Caki2 (cell line): ENCODE data around the gene DIAPH2. TPM values are rescaled to one million over a fixed set of nuclear protein-coding genes. Genes with fewer than 3 reads are reported as not detected.

ENCODE experiments used
- DNase-seq: peaks from one replicate; pipeline ENCODE4 v3.0.0-alpha.2; 2015; ENCODE audit warnings: low read depth
- in situ Hi-C: cut with HindIII; loops from 2 replicates; pipeline ENCODE4 v1.10.0; 2016; ENCODE audit warnings: low sequenced_read_pairs, low pct_unique_long_range_greater_than_20kb, mixed read lengths
- total RNA-seq: library from RNA; depleted of rRNA; stranded (reverse); fragments of >200 nt; shearing (Covaris generic); gene quantifications from 2 replicates; pipeline ENCODE4 v1.2.3, GENCODE V29; 2014; ENCODE audit warnings: low replicate concordance

Gene DIAPH2
- total RNA-seq, 1 experiment from 2014 or later = 4.0 TPM

GRCh38 chrX:97070346-97070745 lies 385.7 kb downstream of the DIAPH2 start:
- no peak for DNase-seq
- in situ Hi-C loops = no loop called here

DNA sequence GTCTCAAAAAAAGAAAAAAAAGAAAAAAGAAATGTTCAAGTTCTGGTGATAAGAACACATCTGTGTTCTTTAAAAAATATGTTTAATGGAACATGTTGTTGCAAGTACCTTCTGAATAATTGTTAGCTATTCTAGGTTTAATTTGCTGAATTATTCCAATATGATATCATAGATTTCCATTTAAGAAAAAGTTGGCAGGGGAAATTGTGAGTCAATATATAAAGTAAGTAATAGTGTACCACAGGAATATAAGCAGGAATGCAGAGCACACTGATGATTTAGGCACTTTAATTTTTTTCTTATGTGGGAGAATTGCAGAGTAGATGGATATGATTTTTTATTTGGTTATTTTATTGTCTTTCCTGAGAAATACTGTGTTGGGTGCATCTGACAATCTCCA lies 389.8 kb downstream of the DIAPH2 start:
- in situ Hi-C loops = no loop called here
- DNase-seq = no peak

- in situ Hi-C loops = no loop called here
- DNase-seq = no peak
These were observed 404.5 kb downstream of the DIAPH2 start for GRCh38 chrX:97089116-97089515.

GRCh38 chrX:97096385-97096784 lies 411.7 kb downstream of the DIAPH2 start:
- no peak for DNase-seq
- in situ Hi-C loops = no loop called here

DNA sequence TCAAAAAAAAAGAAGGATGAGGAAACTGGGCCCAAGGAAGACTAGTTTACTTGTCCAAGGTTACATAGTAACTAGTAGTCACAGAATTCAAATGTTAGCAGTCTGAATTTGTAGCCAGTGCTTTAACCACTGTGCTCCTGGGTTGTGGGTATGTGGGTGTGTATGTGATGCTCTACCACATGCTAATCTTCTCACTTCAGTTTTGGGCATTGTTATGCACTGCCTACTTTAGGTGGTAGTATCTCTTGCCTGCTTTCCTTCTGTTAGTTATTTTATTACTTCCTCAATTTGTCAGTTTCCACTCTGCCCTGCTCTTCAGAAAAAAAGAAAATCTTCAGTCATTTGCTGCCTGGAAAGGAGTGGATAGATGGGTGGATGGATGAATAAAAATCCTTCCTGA lies 418.3 kb downstream of the DIAPH2 start:
- DNase-seq = no peak
- in situ Hi-C loops = no loop called here

DNA sequence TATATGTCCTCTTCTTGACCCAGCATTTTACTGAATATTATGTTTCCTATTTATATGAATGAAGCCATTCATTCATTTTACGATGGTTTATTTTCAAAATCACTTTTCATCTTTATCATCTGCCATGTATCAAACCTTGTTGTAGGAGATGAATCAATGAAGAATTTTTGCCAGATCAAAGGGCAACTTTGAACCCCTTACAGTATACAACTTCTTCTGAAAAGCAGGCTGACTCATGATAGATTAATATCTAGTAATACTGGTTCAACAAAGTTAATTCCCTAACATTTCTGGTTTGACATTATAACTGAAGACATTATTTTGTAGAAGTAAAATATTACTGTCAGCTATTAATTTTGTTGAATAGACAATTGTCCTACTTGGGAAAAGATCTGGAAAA lies 425.1 kb downstream of the DIAPH2 start:
- in situ Hi-C loops = no loop called here
- no peak for DNase-seq

GRCh38 chrX:97117572-97117971 lies 432.9 kb downstream of the DIAPH2 start:
- in situ Hi-C loops = no loop called here
- no peak for DNase-seq

DNA sequence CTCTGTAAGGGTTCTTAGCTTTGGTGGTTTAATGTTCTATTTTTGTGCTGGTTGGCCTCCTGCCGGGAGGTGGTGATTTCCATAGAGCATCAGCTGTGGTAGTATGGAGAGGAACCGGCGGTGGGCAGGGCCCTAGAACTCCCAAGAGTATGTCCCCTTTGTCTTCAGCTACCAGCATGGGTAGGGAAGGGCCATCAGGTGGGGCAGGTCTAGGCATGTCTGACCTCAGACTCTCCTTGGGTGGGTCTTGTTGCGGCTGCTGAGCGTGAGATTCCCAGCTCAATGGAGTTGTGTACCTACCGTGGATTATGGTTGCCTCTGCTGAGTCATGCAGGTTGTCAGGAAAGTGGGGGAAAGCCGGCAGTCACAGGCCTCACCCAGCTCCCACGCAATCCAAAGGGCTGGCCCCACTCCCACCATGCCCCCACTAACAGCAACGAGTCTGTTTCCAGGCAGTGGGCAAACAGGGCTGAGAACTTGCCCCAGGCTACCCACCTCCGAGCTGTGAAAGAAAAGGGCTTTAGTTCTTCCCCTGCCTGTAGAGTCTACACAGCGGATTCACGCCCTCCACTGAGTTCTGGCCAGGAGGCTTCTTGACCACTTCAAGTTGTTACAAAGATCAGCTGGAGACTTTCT lies 434.9 kb downstream of the DIAPH2 start:
- in situ Hi-C loops = no loop called here
- DNase-seq = no peak

DNA sequence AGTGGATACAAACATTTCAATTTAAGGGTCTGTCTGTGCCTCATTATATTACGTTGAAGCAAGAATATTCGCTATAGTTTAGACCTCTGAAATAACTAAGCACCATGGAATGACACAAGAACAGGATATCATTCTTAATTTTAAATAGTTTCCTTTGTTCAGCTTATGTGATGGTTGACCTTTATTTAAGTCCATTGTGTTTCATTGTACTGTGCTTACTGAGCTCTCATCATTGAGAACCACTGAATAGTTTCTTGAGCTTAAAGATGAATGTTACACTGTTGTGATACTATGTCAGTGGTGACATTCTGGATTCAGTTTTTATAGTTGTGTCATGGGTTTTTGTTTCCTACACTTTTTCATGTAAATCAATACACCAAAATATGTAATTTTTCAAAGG lies 438.4 kb downstream of the DIAPH2 start:
- DNase-seq = no peak
- in situ Hi-C loops = no loop called here

DNA sequence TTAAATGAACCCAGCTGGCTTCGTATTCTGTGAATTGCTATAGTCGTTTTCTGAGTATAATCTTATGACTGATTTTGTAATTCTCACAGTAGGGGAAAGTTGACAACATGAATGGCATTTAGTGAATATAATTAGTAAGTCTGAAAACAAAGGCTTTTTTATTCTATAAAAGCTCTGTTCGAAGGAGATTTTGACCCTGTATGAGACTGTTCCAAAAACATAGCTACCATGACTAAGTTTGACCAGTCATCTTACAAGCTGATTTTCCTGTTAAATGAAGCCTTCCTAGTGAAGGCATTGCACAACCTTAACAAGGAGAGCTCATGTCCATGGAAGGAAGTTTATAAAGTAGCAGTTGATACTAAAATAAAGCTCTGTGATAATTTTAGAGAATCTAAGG lies 441.4 kb downstream of the DIAPH2 start:
- no peak for DNase-seq
- in situ Hi-C loops = no loop called here

DNA sequence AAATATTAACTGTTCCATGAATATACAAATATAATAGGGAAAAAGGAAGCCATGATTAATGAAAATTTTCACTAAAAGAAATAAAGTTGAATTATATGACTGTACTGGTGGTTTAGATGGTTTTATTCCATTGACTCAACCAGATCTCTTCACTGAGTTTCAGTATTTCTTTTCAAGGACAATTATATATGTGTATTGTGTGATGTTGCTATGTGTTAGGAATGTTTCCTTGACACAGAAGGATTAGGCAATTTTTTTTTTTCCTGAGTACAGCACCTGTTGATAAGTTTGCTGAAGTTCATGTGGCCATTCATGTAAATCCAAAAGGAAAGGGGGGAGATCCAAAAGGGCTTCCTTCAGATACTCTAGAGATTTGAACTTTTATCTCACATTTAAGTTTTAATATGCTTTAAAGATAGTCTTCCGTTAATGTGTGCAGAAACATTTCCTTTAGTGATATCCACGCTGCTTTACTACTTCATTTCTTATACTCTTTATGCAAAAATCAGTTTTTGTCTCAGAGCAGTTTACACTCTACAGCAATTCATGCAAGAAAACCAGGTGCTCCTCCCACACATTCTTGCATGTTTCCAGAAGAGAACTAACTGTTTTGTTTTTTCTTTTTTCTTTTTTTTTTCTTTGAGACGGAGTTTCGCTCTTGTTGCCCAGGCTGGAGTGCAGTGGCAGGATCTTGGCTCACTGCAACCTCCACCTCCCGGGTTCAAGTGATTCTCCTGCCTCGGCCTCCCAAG lies 448.2 kb downstream of the DIAPH2 start:
- in situ Hi-C loops = no loop called here
- DNase-seq = peak; percentile 48

- DNase-seq = no peak
- in situ Hi-C loops = no loop called here
These were observed 461.3 kb downstream of the DIAPH2 start for GRCh38 chrX:97145934-97146333.

GRCh38 chrX:97155816-97156215 lies 471.2 kb downstream of the DIAPH2 start:
- in situ Hi-C loops = no loop called here

GRCh38 chrX:97158269-97158668 lies 473.6 kb downstream of the DIAPH2 start:
- in situ Hi-C loops = no loop called here
- DNase-seq = peak; percentile 29

More at GRCh38 chrX:97155816-97156215, 471.2 kb downstream of the DIAPH2 start:
- DNase-seq = no peak

- in situ Hi-C loops = no loop called here
- peak; percentile 57 for DNase-seq
These were observed 475.5 kb downstream of the DIAPH2 start for GRCh38 chrX:97159916-97160800.

DNA sequence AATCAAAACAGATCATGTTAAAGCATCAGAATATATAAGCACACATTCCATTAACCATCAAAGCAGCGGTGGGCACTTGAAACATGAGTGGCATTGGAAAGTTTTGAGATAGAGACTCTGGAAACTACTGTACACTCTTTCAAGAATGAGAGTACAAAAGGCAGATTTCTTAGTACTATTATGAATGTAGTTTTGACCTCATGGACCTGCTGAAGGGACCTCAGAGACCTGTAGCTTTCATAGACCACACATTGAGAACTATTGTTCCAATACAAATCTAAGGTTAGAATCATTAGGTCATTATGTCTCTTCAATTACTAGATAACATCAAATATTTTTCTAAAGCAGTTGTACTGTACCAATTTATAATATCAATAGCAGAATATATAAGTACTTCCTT lies 482.7 kb downstream of the DIAPH2 start:
- in situ Hi-C loops = no loop called here
- DNase-seq = no peak

DNA sequence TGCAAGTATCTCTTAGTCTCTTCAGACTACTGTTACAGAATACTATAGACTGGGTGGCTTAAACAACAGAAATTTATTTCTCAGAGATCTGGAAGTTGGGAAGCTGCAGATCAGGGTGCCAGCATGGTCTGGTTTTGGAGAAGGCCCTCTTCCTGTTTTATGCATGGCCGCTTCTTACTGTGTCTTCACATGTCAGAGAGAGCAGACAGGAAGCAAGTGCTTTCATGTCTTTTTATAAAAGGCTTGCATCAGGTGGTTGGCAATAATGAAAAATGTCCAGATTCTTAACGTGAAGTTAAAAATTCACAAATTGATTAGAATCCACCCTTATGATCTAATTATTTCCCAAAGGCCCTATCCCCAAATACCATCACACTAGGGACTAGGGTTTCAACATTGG lies 484.0 kb downstream of the DIAPH2 start:
- in situ Hi-C loops = no loop called here
- DNase-seq = no peak

- in situ Hi-C loops = no loop called here
- DNase-seq = no peak
These were observed 490.5 kb downstream of the DIAPH2 start for GRCh38 chrX:97175147-97175546.

DNA sequence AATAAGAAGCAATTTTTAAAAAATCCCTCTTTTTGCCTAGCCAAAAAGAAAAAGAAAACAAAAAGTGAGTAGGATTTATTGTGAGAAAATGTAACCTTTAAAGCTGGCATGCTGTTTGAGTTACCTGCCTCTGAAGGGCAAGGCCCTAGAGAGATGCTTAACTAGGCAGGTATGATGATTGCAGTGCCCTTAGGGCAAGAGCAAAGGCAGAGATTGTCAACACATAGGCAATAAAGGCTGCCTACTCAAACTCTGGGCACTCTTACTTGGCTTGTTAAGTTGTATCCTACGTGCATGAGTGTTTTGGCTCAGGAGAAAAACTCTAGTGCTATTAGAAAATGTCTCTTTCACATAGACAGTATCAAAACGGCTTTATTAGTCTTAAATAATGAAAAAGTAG lies 505.0 kb downstream of the DIAPH2 start:
- no peak for DNase-seq
- in situ Hi-C loops = no loop called here
